A549 (cell line): Measurements from ENCODE around the gene EGFL7. TPM values are rescaled to one million over a fixed set of nuclear protein-coding genes. Genes with fewer than 3 reads are reported as not detected.
A peak's percentile ranks its signal among the peaks of the same experiment; 100 is the strongest.

Experiments used
- ATAC-seq, 2 experiments: fragments of 200-7000 bp in 1 of 2; fragments of >200 bp in 1 of 2; cut with Nextera tagmentation in 1 of 2; cut with Tn5 transposase in 1 of 2; 3 replicates each; pipeline versions ENCODE4 v1.8.0 to v1.9.1; 2018 to 2020; ENCODE audit warnings: mild to moderate bottlenecking in 1 of 2, moderate library complexity in 1 of 2
- CTCF ChIA-PET: fragments of 300-600 bp; sonication (Branson Sonifier 250); formaldehyde crosslinking; extraction: SDS; loops from one replicate; lab custom pipeline; 2021; ENCODE audit warnings: antibody characterized with exemption, inconsistent platforms; lab: Yijun Ruan, JAX
- POLR2A ChIA-PET: fragments of 350-600 bp; formaldehyde crosslinking; extraction: SDS; loops from one replicate; lab custom pipeline; 2021; ENCODE audit warnings: antibody characterized with exemption, inconsistent platforms; lab: Yijun Ruan, JAX
- DNase-seq, 2 experiments: peaks; one replicate each; pipeline versions ENCODE4 v3.0.0 to v3.0.0-alpha.2; 2011 to 2016; ENCODE audit warnings: low read depth in 1 of 2, low spot score in 1 of 2
- FAIRE-seq: peaks from 2 replicates; lab custom pipeline; 2011; peaks lifted over from hg19 to GRCh38; lab: Jason Lieb, UNC
- H3K27ac ChIP-seq, 2 experiments: fragments of >200 bp; sonication (Bioruptor Twin); formaldehyde crosslinking; 3 replicates each; pipeline ENCODE4 v1.5.1; 2016 to 2017
- H3K4me1 ChIP-seq: fragments of >200 bp; sonication (Bioruptor Twin); formaldehyde crosslinking; 3 replicates; pipeline ENCODE4 v1.6.1; 2016
- H3K4me2 ChIP-seq: fragments of >200 bp; sonication (Bioruptor Twin); formaldehyde crosslinking; 3 replicates; pipeline ENCODE4 v1.6.1; 2016
- H3K4me3 ChIP-seq: fragments of >200 bp; sonication (Bioruptor Twin); formaldehyde crosslinking; 3 replicates; pipeline ENCODE4 v1.5.1; 2016
- H3K9me3 ChIP-seq: fragments of >200 bp; sonication (Bioruptor Twin); formaldehyde crosslinking; 3 replicates; pipeline ENCODE4 v1.6.1; 2016
- CBX8 ChIP-seq: fragments of 200-600 bp; sonication (generic); IDR thresholded peaks from 2 replicates; pipeline ENCODE4 v1.6.1; 2016
- CTCF ChIP-seq: fragments of >200 bp; sonication (Bioruptor Twin); formaldehyde crosslinking; IDR thresholded peaks from 3 replicates; pipeline ENCODE4 v1.5.1; 2016
- E2F6 ChIP-seq: IDR thresholded peaks from 2 replicates; pipeline ENCODE4 v1.6.1; 2012; ENCODE audit warnings: low read depth, borderline replicate concordance
- EHMT2 ChIP-seq: fragments of 200-600 bp; sonication (generic); IDR thresholded peaks from 2 replicates; pipeline ENCODE4 v1.6.1; 2016; ENCODE audit warnings: antibody characterized with exemption, low read depth, mild to moderate bottlenecking, moderate library complexity
- FOSB ChIP-seq: fragments of 250-450 bp; sonication (Bioruptor Pico); IDR thresholded peaks from 2 replicates; pipeline ENCODE4 v1.5.0; 2020; ENCODE audit warnings: mild to moderate bottlenecking, moderate library complexity
- HEYL ChIP-seq: fragments of 250-450 bp; sonication (Bioruptor Pico); IDR thresholded peaks from 2 replicates; pipeline ENCODE4 v1.8.0; 2021; ENCODE audit warnings: mild to moderate bottlenecking, moderate library complexity
- HOXA7 ChIP-seq: fragments of 250-450 bp; sonication (Bioruptor Pico); IDR thresholded peaks from 2 replicates; pipeline ENCODE4 v1.5.0; 2020; ENCODE audit warnings: mild to moderate bottlenecking, moderate library complexity
- HOXB13 ChIP-seq: fragments of 250-450 bp; sonication (Bioruptor Pico); IDR thresholded peaks from 2 replicates; pipeline ENCODE4 v1.5.0; 2020; ENCODE audit warnings: low read depth, mild to moderate bottlenecking, moderate library complexity
- HOXB5 ChIP-seq: fragments of 250-450 bp; sonication (Bioruptor Pico); IDR thresholded peaks from 2 replicates; pipeline ENCODE4 v1.5.0; 2020; ENCODE audit warnings: mild to moderate bottlenecking, moderate library complexity
- NPAS2 ChIP-seq: fragments of 250-450 bp; sonication (Bioruptor Pico); IDR thresholded peaks from 2 replicates; pipeline ENCODE4 v1.8.0; 2022; ENCODE audit warnings: mild to moderate bottlenecking, moderate library complexity, borderline replicate concordance
- RAD21 ChIP-seq, 2 experiments: fragments of >200 bp in 1 of 2; sonication (Bioruptor Twin) in 1 of 2; formaldehyde crosslinking in 1 of 2; IDR thresholded peaks in 1 of 2; conservative IDR thresholded peaks in 1 of 2; 2 replicates in 1 of 2; 3 replicates in 1 of 2; pipeline ENCODE4 v1.6.1; 2012 to 2018; ENCODE audit warnings: inconsistent platforms in 1 of 2
- RCOR1 ChIP-seq: fragments of 150-350 bp; IDR thresholded peaks from 2 replicates; pipeline ENCODE4 v1.6.1; 2014; ENCODE audit warnings: antibody characterized with exemption, low read length, low read depth
- SMC3 ChIP-seq: fragments of >200 bp; sonication (Bioruptor Twin); formaldehyde crosslinking; IDR thresholded peaks from 3 replicates; pipeline ENCODE4 v1.6.1; 2018; ENCODE audit warnings: inconsistent platforms
- USF2 ChIP-seq: fragments of 450-650 bp; IDR thresholded peaks from 2 replicates; pipeline ENCODE4 v1.6.1; 2014; ENCODE audit warnings: antibody characterized with exemption
- ZFP36 ChIP-seq: fragments of 450-650 bp; IDR thresholded peaks from 2 replicates; pipeline ENCODE4 v1.6.1; 2014; ENCODE audit warnings: borderline replicate concordance; ENCODE audit not compliant: partially characterized antibody
- WGBS: methylation state at CpG from one replicate; pipeline ENCODE4 v1.1.6; 2017; ENCODE audit errors: missing lambda C conversion rate; 5-methylcytosine and 5-hydroxymethylcytosine counted together
- polyA plus RNA-seq, 4 experiments: library from polyadenylated mRNA; depleted of rRNA in 3 of 4; stranded (reverse); fragments of >200 nt; fragmentation: RNase III in 1 of 4; extraction: RNeasy Plus Mini Kit Qiagen cat#74134 plus additional on column Dnase treatment in 1 of 4; gene quantifications; 2 replicates in 3 of 4; 3 replicates in 1 of 4; pipeline ENCODE4 v1.2.3, GENCODE V29; 2011 to 2017
- TF ChIP-seq, protein P1 (sequence below): fragments of 250-450 bp; sonication (Bioruptor Pico); IDR thresholded peaks from 2 replicates; pipeline ENCODE4 v1.5.0; 2020; ENCODE audit warnings: low read depth, mild to moderate bottlenecking, moderate library complexity

The EGFL7 gene
- polyA plus RNA-seq, 2 of the 4 experiments (the other 2 are of a cell fraction), result 19.9 to 34.4 TPM

DNA sequence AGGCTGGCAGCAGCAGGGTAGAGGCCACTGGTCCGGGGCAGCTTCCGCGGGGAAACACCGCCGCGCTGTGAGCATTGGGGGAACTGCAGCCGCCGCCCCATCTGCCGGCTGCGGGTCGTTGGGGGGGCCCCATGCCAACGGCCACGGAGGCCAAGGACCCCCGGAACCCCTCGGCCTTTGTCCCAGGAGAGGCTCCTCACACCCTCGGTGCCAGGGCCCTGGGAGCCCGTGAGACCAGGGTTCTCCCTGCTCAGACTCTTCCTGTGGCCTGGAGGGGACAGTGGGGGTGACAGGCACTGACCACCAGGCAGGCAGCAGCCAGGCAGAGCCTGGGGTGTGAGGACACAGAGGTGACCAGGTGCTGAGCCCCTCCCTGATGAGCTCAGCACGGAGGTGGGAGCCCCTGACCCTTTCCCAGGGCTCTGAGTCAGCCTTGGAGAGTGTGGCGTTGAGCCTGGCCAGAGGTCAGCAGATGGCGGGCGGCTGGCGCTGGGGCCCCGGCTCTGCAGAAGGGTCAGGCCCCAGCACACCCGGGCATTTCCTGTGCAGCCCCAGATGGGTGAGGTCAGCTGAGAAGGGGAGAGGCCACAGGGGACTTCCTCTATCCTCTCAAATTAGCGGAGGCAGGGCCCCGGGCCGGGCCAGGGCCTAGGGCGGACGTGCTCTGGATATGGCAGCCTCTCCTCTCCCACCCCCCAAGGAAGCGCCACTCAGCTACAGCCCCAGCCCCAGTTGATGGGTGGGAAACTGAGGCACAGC lies 17.9 kb upstream of the EGFL7 start:
- TF ChIP-seq CTCF, result peak; percentile 67
- TF ChIP-seq HOXB5 (CRISPR knock-in tag), result no peak
- TF ChIP-seq FOSB (CRISPR knock-in tag), result no peak
- 0 out of 2 replicates have a peak, but pooled peaks have one; percentile 33 for TF ChIP-seq NPAS2 (CRISPR knock-in tag)
- peak; percentile 87 to 88 for TF ChIP-seq RAD21 (conservative IDR thresholded peaks at IDR 0.05 in 1 of 2, IDR thresholded peaks at IDR 0.05 in 1 of 2)
- TF ChIP-seq EHMT2, result no peak
- no peak for TF ChIP-seq ZFP36
- no peak for TF ChIP-seq HOXA7 (CRISPR knock-in tag)
- TF ChIP-seq USF2, result no peak
- TF ChIP-seq, protein P1, sequence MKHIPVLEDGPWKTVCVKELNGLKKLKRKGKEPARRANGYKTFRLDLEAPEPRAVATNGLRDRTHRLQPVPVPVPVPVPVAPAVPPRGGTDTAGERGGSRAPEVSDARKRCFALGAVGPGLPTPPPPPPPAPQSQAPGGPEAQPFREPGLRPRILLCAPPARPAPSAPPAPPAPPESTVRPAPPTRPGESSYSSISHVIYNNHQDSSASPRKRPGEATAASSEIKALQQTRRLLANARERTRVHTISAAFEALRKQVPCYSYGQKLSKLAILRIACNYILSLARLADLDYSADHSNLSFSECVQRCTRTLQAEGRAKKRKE (CRISPR knock-in tag), result no peak
- TF ChIP-seq HEYL (CRISPR knock-in tag), result no peak
- peak; percentile 73 for TF ChIP-seq SMC3
- no peak for TF ChIP-seq HOXB13 (CRISPR knock-in tag)
- no peak for TF ChIP-seq E2F6
- FAIRE-seq, result no peak
- H3K9me3 ChIP-seq, result no peaks in the 10 kb centered on the region
- 60% methylated on average over 13 of the region's 30 CpGs for WGBS
- peak in 1 of 2 experiments; percentile 88 for DNase-seq
- ChIA-PET POLR2A (no interaction called here), CTCF (interaction anchor here (0.7 to 17.6 kb wide), 38 partner anchors 10 to 252 kb away, joined by 3 to 313 read pairs (median 4); partner anchors contain the start of genes EGFL7 and INPP5E)
- H3K4me1 ChIP-seq, result peaks cover 12% of the 10 kb centered on the region
- H3K4me3 ChIP-seq, result peak overlapping the region; percentile 32; the same call in 2 of the 3 replicates
- H3K4me2 ChIP-seq, result peak overlapping the region; percentile 88
- peak; percentile 83 to 96 for ATAC-seq
- peak overlapping the region; percentile 63 to 84; a peak in 5 of 6 replicates for H3K27ac ChIP-seq

GRCh38 chr9:136645352-136645902 lies 17.3 kb upstream of the EGFL7 start:
- ChIA-PET POLR2A (no interaction called here), CTCF (interaction anchor here (0.7 to 17.6 kb wide), 27 partner anchors 11 to 253 kb away, joined by 3 to 313 read pairs (median 5); partner anchors contain the start of genes EGFL7 and INPP5E)
- no peak overlapping the region for H3K4me3 ChIP-seq
- DNase-seq (no peak), FAIRE-seq (no peak), ATAC-seq (no peak)
- TF ChIP-seq HEYL (CRISPR knock-in tag) (no peak), CBX8 (no peak), RCOR1 (no peak)
- TF ChIP-seq, protein P1 (CRISPR knock-in tag), result no peak
- H3K27ac ChIP-seq, result no peak overlapping the region; a peak in 1 of 6 replicates
- peaks cover 12% of the 10 kb centered on the region for H3K4me1 ChIP-seq
- 79% methylated on average over 17 of the region's 18 CpGs for WGBS
- H3K4me2 ChIP-seq, result no peak overlapping the region
- H3K9me3 ChIP-seq, result no peaks in the 10 kb centered on the region
